ENCODE data around the gene TRAF4. TPM values are rescaled to one million over a fixed set of nuclear protein-coding genes. Genes with fewer than 3 reads are reported as not detected.

The TRAF4 gene
- total and polyA plus RNA-seq, 4 donors, result 8.5 to 32.0 (median 23.9) TPM

- TF ChIP-seq ZBTB33 (IDR thresholded peaks at IDR 0.05), result no peak
Measured at GRCh38 chr17:28698253-28698941, 45.4 kb upstream of the TRAF4 start (continued).

DNA sequence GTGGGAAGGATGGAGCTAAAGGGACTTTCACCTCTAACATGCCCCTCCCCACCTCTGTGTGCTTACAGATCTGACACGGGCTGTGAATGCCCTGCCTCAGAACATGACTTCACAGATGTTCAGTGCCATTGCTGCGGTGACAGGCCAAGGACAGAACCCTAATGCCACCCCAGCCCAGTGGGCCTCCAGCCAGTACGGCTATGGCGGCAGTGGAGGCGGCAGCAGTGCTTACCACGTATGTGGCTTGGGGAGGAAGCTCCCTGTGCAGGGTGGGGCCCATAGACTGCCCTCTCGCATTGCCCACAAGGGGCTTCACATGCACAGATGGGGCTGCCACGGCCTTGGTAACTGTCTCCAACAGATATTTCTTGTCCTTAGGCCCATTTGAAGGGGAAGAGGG, 43.5 kb upstream of the TRAF4 start:
- 84% methylated on average over 8 of the region's 8 CpGs for WGBS
- H3K4me3 ChIP-seq (ENCODE audit: low read depth in 1 of 3, low read length in 3 of 3), result no peak overlapping the region

GRCh38 chr17:28700830-28701492, 42.9 kb upstream of the TRAF4 start:
- Histone ChIP-seq H3K27ac (ENCODE audit: low read depth in 1 of 2, low read length in 2 of 2) (no peak overlapping the region), H3K36me3 (ENCODE audit: control insufficient read depth in 4 of 4, insufficient read depth in 3 of 4, low read depth in 1 of 4, low read length in 3 of 4) (peaks cover 17 to 82% (median 54%) of the 10 kb centered on the region in 4 donors), H3K9ac (ENCODE audit: low read depth in 1 of 2, low read length in 2 of 2) (no peak overlapping the region), H3K4me1 (ENCODE audit: control insufficient read depth in 4 of 4, insufficient read depth in 4 of 4, low read length in 3 of 4) (peaks cover 4 to 20% (median 16%) of the 10 kb centered on the region in 4 donors), H3K27me3 (ENCODE audit: control insufficient read depth in 4 of 4, insufficient read depth in 4 of 4, low read length in 3 of 4) (no peaks in the 10 kb centered on the region), H3K4me3 (ENCODE audit: low read depth in 1 of 3, low read length in 3 of 3) (no peak overlapping the region), H3K9me3 (ENCODE audit: control insufficient read depth in 4 of 4, low read length in 3 of 4) (no peaks in the 10 kb centered on the region)
- no peak for DNase-seq (ENCODE audit: low spot score)
- 96% methylated on average over 10 of the region's 10 CpGs for WGBS
- TF ChIP-seq EGR1 (IDR thresholded peaks at IDR 0.05; ENCODE audit: low read depth in 2 of 2), result no peak
- no peak for TF ChIP-seq FOXA2 (IDR thresholded peaks at IDR 0.05)
- TF ChIP-seq HNF4G (IDR thresholded peaks at IDR 0.05), result no peak
- TF ChIP-seq ZBTB33 (IDR thresholded peaks at IDR 0.05), result no peak
- TF ChIP-seq GABPA (IDR thresholded peaks at IDR 0.05 in 1 of 2, conservative IDR thresholded peaks at IDR 0.05 in 1 of 2), result no peak
- TF ChIP-seq, protein P1, sequence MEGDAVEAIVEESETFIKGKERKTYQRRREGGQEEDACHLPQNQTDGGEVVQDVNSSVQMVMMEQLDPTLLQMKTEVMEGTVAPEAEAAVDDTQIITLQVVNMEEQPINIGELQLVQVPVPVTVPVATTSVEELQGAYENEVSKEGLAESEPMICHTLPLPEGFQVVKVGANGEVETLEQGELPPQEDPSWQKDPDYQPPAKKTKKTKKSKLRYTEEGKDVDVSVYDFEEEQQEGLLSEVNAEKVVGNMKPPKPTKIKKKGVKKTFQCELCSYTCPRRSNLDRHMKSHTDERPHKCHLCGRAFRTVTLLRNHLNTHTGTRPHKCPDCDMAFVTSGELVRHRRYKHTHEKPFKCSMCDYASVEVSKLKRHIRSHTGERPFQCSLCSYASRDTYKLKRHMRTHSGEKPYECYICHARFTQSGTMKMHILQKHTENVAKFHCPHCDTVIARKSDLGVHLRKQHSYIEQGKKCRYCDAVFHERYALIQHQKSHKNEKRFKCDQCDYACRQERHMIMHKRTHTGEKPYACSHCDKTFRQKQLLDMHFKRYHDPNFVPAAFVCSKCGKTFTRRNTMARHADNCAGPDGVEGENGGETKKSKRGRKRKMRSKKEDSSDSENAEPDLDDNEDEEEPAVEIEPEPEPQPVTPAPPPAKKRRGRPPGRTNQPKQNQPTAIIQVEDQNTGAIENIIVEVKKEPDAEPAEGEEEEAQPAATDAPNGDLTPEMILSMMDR (IDR thresholded peaks at IDR 0.05; ENCODE audit: low read depth, low read length, missing input control), result no peak
- no peak for TF ChIP-seq TAF1 (conservative IDR thresholded peaks at IDR 0.05)
- TF ChIP-seq SP1 (IDR thresholded peaks at IDR 0.05), result no peak
- no peak for TF ChIP-seq FOXA1 (IDR thresholded peaks at IDR 0.05)
- TF ChIP-seq JUND (IDR thresholded peaks at IDR 0.05), result no peak
- no peak for TF ChIP-seq RXRA (IDR thresholded peaks at IDR 0.05)
- TF ChIP-seq YY1 (IDR thresholded peaks at IDR 0.05), result no peak
- TF ChIP-seq, protein P2, sequence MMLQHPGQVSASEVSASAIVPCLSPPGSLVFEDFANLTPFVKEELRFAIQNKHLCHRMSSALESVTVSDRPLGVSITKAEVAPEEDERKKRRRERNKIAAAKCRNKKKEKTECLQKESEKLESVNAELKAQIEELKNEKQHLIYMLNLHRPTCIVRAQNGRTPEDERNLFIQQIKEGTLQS (IDR thresholded peaks at IDR 0.05), result no peak

More for the DNA sequence above, 43.5 kb upstream of the TRAF4 start:
- Histone ChIP-seq H3K4me1 (ENCODE audit: control insufficient read depth in 4 of 4, insufficient read depth in 4 of 4, low read length in 3 of 4) (peaks cover 4 to 20% (median 16%) of the 10 kb centered on the region in 4 donors), H3K27me3 (ENCODE audit: control insufficient read depth in 4 of 4, insufficient read depth in 4 of 4, low read length in 3 of 4) (no peaks in the 10 kb centered on the region), H3K27ac (ENCODE audit: low read depth in 1 of 2, low read length in 2 of 2) (no peak overlapping the region), H3K9me3 (ENCODE audit: control insufficient read depth in 4 of 4, low read length in 3 of 4) (no peaks in the 10 kb centered on the region), H3K36me3 (ENCODE audit: control insufficient read depth in 4 of 4, insufficient read depth in 3 of 4, low read depth in 1 of 4, low read length in 3 of 4) (peaks cover 17 to 87% (median 61%) of the 10 kb centered on the region in 4 donors), H3K9ac (ENCODE audit: low read depth in 1 of 2, low read length in 2 of 2) (no peak overlapping the region)
- DNase-seq (ENCODE audit: low spot score), result no peak
- TF ChIP-seq HNF4A (conservative IDR thresholded peaks at IDR 0.05) (no peak), NR2F2 (IDR thresholded peaks at IDR 0.05) (no peak), TAF1 (conservative IDR thresholded peaks at IDR 0.05) (no peak), JUND (IDR thresholded peaks at IDR 0.05) (no peak), EGR1 (IDR thresholded peaks at IDR 0.05; ENCODE audit: low read depth in 2 of 2) (no peak), YY1 (IDR thresholded peaks at IDR 0.05) (no peak), SP1 (IDR thresholded peaks at IDR 0.05) (no peak), RXRA (IDR thresholded peaks at IDR 0.05) (no peak), FOXA2 (IDR thresholded peaks at IDR 0.05) (no peak), HNF4G (IDR thresholded peaks at IDR 0.05) (no peak), RAD21 (IDR thresholded peaks at IDR 0.05) (no peak), GABPA (IDR thresholded peaks at IDR 0.05 in 1 of 2, conservative IDR thresholded peaks at IDR 0.05 in 1 of 2) (no peak)
- TF ChIP-seq, protein P3, sequence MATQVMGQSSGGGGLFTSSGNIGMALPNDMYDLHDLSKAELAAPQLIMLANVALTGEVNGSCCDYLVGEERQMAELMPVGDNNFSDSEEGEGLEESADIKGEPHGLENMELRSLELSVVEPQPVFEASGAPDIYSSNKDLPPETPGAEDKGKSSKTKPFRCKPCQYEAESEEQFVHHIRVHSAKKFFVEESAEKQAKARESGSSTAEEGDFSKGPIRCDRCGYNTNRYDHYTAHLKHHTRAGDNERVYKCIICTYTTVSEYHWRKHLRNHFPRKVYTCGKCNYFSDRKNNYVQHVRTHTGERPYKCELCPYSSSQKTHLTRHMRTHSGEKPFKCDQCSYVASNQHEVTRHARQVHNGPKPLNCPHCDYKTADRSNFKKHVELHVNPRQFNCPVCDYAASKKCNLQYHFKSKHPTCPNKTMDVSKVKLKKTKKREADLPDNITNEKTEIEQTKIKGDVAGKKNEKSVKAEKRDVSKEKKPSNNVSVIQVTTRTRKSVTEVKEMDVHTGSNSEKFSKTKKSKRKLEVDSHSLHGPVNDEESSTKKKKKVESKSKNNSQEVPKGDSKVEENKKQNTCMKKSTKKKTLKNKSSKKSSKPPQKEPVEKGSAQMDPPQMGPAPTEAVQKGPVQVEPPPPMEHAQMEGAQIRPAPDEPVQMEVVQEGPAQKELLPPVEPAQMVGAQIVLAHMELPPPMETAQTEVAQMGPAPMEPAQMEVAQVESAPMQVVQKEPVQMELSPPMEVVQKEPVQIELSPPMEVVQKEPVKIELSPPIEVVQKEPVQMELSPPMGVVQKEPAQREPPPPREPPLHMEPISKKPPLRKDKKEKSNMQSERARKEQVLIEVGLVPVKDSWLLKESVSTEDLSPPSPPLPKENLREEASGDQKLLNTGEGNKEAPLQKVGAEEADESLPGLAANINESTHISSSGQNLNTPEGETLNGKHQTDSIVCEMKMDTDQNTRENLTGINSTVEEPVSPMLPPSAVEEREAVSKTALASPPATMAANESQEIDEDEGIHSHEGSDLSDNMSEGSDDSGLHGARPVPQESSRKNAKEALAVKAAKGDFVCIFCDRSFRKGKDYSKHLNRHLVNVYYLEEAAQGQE (IDR thresholded peaks at IDR 0.05), result no peak
